Posterior cingulate gyrus (tissue), 11 donors: ENCODE measurements around the gene SEC63.
"Not testable (repeated sequence)": the region's sequence is repeated elsewhere in the genome, so short reads cannot be mapped to it uniquely, and the experiment has no call there.

Experiments used
- DNase-seq, 10 donors: peaks; one replicate each; pipeline versions ENCODE4 v3.0.0 to v3.0.0-alpha.2; 2020 to 2021; ENCODE audit warnings: mixed read lengths in 3 of 10
- intact Hi-C: fragments of 100-400 bp; cut with DNase I; formaldehyde crosslinking; loops from one replicate; pipeline ENCODE4 v1.15.1; 2023

SEC63 gene

GRCh38 chr6:107868867-107869611 lies 89.0 kb downstream of the SEC63 start:
- intact Hi-C loops, result no loop called here
- no peak for DNase-seq

- intact Hi-C loops, result no loop called here
These were observed 90.7 kb downstream of the SEC63 start for GRCh38 chr6:107867302-107867615.

GRCh38 chr6:107866606-107867301 lies 91.3 kb downstream of the SEC63 start:
- DNase-seq, result no peak

More at GRCh38 chr6:107867302-107867615, 90.7 kb downstream of the SEC63 start:
- no peak for DNase-seq

GRCh38 chr6:107864226-107865127 lies 93.5 kb downstream of the SEC63 start:
- DNase-seq, result no peak
- intact Hi-C loops, result no loop called here

More at GRCh38 chr6:107866606-107867301, 91.3 kb downstream of the SEC63 start:
- intact Hi-C loops, result no loop called here

GRCh38 chr6:107862383-107862782 lies 95.6 kb downstream of the SEC63 start:
- no peak for DNase-seq
- intact Hi-C loops, result no loop called here

- DNase-seq, intact Hi-C loops: not testable (repeated sequence)
These were observed 97.0 kb downstream of the SEC63 start for GRCh38 chr6:107860963-107861362.

GRCh38 chr6:107860144-107860543 lies 97.9 kb downstream of the SEC63 start:
- intact Hi-C loops, DNase-seq: not testable (repeated sequence)

- intact Hi-C loops, result no loop called here
- DNase-seq, result no peak
These were observed 104.8 kb downstream of the SEC63 start for GRCh38 chr6:107853230-107853629.

- no peak for DNase-seq
- intact Hi-C loops, result loop anchor here (10.0 kb wide), 1 partner anchor 145 kb away; no protein-coding TSS in a partner anchor
These were observed 108.7 kb downstream of the SEC63 start for GRCh38 chr6:107849325-107849724.

GRCh38 chr6:107847844-107848802 lies 109.9 kb downstream of the SEC63 start:
- intact Hi-C loops, result loop anchor here (1.0 to 10.0 kb wide), 2 partner anchors 143 to 173 kb away; no protein-coding TSS in a partner anchor
- DNase-seq, result peak; percentile 69 to 98 (median 88)

- DNase-seq, result no peak
- intact Hi-C loops, result loop anchor here (10.0 kb wide), 1 partner anchor 142 kb away; no protein-coding TSS in a partner anchor
These were observed 111.7 kb downstream of the SEC63 start for GRCh38 chr6:107846262-107846795.

- DNase-seq, result no peak
- intact Hi-C loops, result loop anchor here (10.0 kb wide), 1 partner anchor 141 kb away; no protein-coding TSS in a partner anchor
These were observed 112.2 kb downstream of the SEC63 start for GRCh38 chr6:107845777-107846176.

- intact Hi-C loops, result loop anchor here (10.0 kb wide), 1 partner anchor 139 kb away; no protein-coding TSS in a partner anchor
- DNase-seq, result no peak
These were observed 114.6 kb downstream of the SEC63 start for GRCh38 chr6:107843400-107843799.

GRCh38 chr6:107841275-107841670 lies 116.7 kb downstream of the SEC63 start:
- no peak for DNase-seq
- intact Hi-C loops, result loop anchor here (10.0 kb wide), 1 partner anchor 136 kb away; no protein-coding TSS in a partner anchor

- no peak for DNase-seq
- intact Hi-C loops, result loop anchor here (10.0 kb wide), 1 partner anchor 136 kb away; no protein-coding TSS in a partner anchor
These were observed 117.3 kb downstream of the SEC63 start for GRCh38 chr6:107840636-107841274.

GRCh38 chr6:107833136-107833535 lies 124.9 kb downstream of the SEC63 start:
- intact Hi-C loops, result no loop called here
- no peak for DNase-seq

- no peak for DNase-seq
- intact Hi-C loops, result no loop called here
These were observed 125.6 kb downstream of the SEC63 start for GRCh38 chr6:107832151-107833056.
